ENCODE measurements around the gene GRB10. TPM values are rescaled to one million over a fixed set of nuclear protein-coding genes. Genes with fewer than 3 reads are reported as not detected.
"Not testable (repeated sequence)": the region's sequence is repeated elsewhere in the genome, so short reads cannot be mapped to it uniquely, and the experiment has no call there.

Gene GRB10
- total RNA-seq, 2 experiments from 2014 or later: 5.9 to 8.4 TPM

DNA sequence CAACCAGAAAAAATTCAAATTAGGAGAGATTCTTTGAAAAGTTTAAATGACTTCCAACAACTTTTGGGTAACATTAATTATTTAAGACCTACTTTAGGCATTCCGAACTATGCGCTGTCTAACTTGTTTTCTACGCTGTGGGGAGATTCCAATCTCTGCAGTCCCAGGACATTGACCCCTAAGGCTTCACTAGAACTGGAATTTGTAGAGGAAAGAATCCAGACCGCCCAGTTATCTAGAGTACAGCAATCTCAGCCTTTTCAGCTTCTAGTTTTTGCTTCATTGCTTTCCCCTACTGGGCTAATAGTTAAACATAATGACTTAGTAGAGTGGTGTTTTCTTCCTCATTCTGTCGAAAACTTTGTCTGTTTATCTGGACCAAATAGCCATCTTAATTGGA lies 202.6 kb downstream of the GRB10 start:
- H3K36me3 Mint-ChIP-seq (ENCODE audit: low read depth): no peaks in the 10 kb centered on the region
- ATAC-seq (ENCODE audit: poor library complexity) (no peak), DNase-seq (no peak)
- Histone ChIP-seq H3K27me3 (ENCODE audit: control insufficient read depth in 1 of 2, insufficient read depth in 2 of 2, low read length in 2 of 2) (peaks cover 0 to 3% of the 10 kb centered on the region in 2 experiments), H3K36me3 (ENCODE audit: insufficient read depth, low read length) (no peaks in the 10 kb centered on the region), H3K9me3 (ENCODE audit: control insufficient read depth in 1 of 2, insufficient read depth in 1 of 2, low read length in 2 of 2) (peaks cover 19 to 20% of the 10 kb centered on the region in 2 experiments), H3K4me1 (ENCODE audit: insufficient read depth, low read length) (no peaks in the 10 kb centered on the region), H3K27ac (ENCODE audit: low read depth in 1 of 2, low read length in 2 of 2) (no peak overlapping the region), H3K4me3 (ENCODE audit: low read length) (no peak overlapping the region)
- H3K9me3 Mint-ChIP-seq: peaks cover 10% of the 10 kb centered on the region
- peaks cover 24% of the 10 kb centered on the region for H3K27me3 Mint-ChIP-seq
- H3K4me1 Mint-ChIP-seq (ENCODE audit: low read depth): no peaks in the 10 kb centered on the region
- TF ChIP-seq CTCF (IDR thresholded peaks at IDR 0.05): no peak
- no peak overlapping the region for H3K4me3 Mint-ChIP-seq
- ChIA-PET POLR2A (no interaction called here), CTCF (no interaction called here)
- no peak overlapping the region for H3K27ac Mint-ChIP-seq
- intact Hi-C loops (cut with DNase I, micrococcal nuclease): no loop called here

GRCh38 chr7:50578105-50578504 lies 204.6 kb downstream of the GRB10 start:
- H3K4me1 ChIP-seq (ENCODE audit: insufficient read depth, low read length); H3K27ac Mint-ChIP-seq; intact Hi-C loops (cut with DNase I, micrococcal nuclease); H3K36me3 Mint-ChIP-seq (ENCODE audit: low read depth); H3K4me3 ChIP-seq (ENCODE audit: low read length); H3K9me3 Mint-ChIP-seq; H3K27me3 ChIP-seq (ENCODE audit: control insufficient read depth in 1 of 2, insufficient read depth in 2 of 2, low read length in 2 of 2); DNase-seq; H3K9me3 ChIP-seq (ENCODE audit: control insufficient read depth in 1 of 2, insufficient read depth in 1 of 2, low read length in 2 of 2); CTCF ChIA-PET; H3K36me3 ChIP-seq (ENCODE audit: insufficient read depth, low read length); H3K4me3 Mint-ChIP-seq; H3K27ac ChIP-seq (ENCODE audit: low read depth in 1 of 2, low read length in 2 of 2); ATAC-seq (ENCODE audit: poor library complexity); POLR2A ChIA-PET; H3K4me1 Mint-ChIP-seq (ENCODE audit: low read depth): not testable (repeated sequence)
- H3K27me3 Mint-ChIP-seq: peaks cover 24% of the 10 kb centered on the region

GRCh38 chr7:50577569-50577968 lies 205.1 kb downstream of the GRB10 start:
- Histone ChIP-seq H3K27me3 (ENCODE audit: control insufficient read depth in 1 of 2, insufficient read depth in 2 of 2, low read length in 2 of 2) (peaks cover 0 to 3% of the 10 kb centered on the region in 2 experiments), H3K27ac (ENCODE audit: low read depth in 1 of 2, low read length in 2 of 2) (no peak overlapping the region), H3K4me1 (ENCODE audit: insufficient read depth, low read length) (no peaks in the 10 kb centered on the region), H3K4me3 (ENCODE audit: low read length) (no peak overlapping the region), H3K9me3 (ENCODE audit: control insufficient read depth in 1 of 2, insufficient read depth in 1 of 2, low read length in 2 of 2) (peaks cover 3 to 4% of the 10 kb centered on the region in 2 experiments), H3K36me3 (ENCODE audit: insufficient read depth, low read length) (no peaks in the 10 kb centered on the region)
- no peak for TF ChIP-seq CTCF (IDR thresholded peaks at IDR 0.05)
- Mint-ChIP-seq H3K4me1 (ENCODE audit: low read depth) (no peaks in the 10 kb centered on the region), H3K27me3 (peaks cover 24% of the 10 kb centered on the region), H3K36me3 (ENCODE audit: low read depth) (no peaks in the 10 kb centered on the region), H3K4me3 (no peak overlapping the region), H3K27ac (no peak overlapping the region), H3K9me3 (peaks cover 6% of the 10 kb centered on the region)
- ATAC-seq (ENCODE audit: poor library complexity): no peak
- ChIA-PET CTCF (no interaction called here), POLR2A (no interaction called here)
- intact Hi-C loops (cut with DNase I, micrococcal nuclease): no loop called here
- no peak for DNase-seq

- H3K36me3 Mint-ChIP-seq (ENCODE audit: low read depth); H3K9me3 Mint-ChIP-seq; H3K36me3 ChIP-seq (ENCODE audit: insufficient read depth, low read length); CTCF ChIA-PET; H3K27ac Mint-ChIP-seq; intact Hi-C loops (cut with DNase I, micrococcal nuclease); H3K4me1 Mint-ChIP-seq (ENCODE audit: low read depth); POLR2A ChIA-PET; H3K27ac ChIP-seq (ENCODE audit: low read depth in 1 of 2, low read length in 2 of 2); H3K9me3 ChIP-seq (ENCODE audit: control insufficient read depth in 1 of 2, insufficient read depth in 1 of 2, low read length in 2 of 2); H3K4me3 ChIP-seq (ENCODE audit: low read length); H3K27me3 ChIP-seq (ENCODE audit: control insufficient read depth in 1 of 2, insufficient read depth in 2 of 2, low read length in 2 of 2); H3K4me1 ChIP-seq (ENCODE audit: insufficient read depth, low read length); H3K4me3 Mint-ChIP-seq; ATAC-seq (ENCODE audit: poor library complexity): not testable (repeated sequence)
- H3K27me3 Mint-ChIP-seq: peaks cover 20% of the 10 kb centered on the region
- DNase-seq: peak in 1 of 14 experiments; percentile 17
These were observed 206.3 kb downstream of the GRB10 start for GRCh38 chr7:50576388-50576787.
